ENCODE measurements around the gene TBC1D23.

DNA sequence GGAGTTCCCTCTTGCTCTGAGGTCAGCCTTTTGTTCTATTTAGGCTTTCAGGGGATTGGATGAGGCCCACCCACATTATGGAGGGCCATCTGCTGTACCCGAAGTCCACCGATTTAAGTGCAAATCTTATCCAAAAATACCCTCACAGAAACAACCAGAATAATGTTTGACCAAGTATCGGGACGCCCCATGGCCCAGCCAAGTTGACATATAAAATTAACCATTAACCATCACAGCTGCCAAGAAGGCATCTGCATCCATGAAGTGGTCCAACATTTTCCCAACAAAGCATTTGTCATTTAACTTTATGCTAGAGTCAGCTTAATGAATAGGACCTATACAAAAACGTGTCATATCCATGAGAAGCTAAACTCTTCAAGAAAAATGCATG, 46.2 kb upstream of the TBC1D23 start:
- TF ChIP-seq, protein P1, sequence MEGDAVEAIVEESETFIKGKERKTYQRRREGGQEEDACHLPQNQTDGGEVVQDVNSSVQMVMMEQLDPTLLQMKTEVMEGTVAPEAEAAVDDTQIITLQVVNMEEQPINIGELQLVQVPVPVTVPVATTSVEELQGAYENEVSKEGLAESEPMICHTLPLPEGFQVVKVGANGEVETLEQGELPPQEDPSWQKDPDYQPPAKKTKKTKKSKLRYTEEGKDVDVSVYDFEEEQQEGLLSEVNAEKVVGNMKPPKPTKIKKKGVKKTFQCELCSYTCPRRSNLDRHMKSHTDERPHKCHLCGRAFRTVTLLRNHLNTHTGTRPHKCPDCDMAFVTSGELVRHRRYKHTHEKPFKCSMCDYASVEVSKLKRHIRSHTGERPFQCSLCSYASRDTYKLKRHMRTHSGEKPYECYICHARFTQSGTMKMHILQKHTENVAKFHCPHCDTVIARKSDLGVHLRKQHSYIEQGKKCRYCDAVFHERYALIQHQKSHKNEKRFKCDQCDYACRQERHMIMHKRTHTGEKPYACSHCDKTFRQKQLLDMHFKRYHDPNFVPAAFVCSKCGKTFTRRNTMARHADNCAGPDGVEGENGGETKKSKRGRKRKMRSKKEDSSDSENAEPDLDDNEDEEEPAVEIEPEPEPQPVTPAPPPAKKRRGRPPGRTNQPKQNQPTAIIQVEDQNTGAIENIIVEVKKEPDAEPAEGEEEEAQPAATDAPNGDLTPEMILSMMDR (IDR thresholded peaks at IDR 0.05) = no peak
- TF ChIP-seq POLR2AphosphoS5 (IDR thresholded peaks at IDR 0.05; ENCODE audit: low read depth, low read length) (no peak), JUND (IDR thresholded peaks at IDR 0.05) (no peak), TEAD4 (IDR thresholded peaks at IDR 0.05; ENCODE audit: borderline replicate concordance, insufficient read depth) (no peak), RCOR1 (IDR thresholded peaks at IDR 0.05; ENCODE audit: low read length) (no peak), NFIC (IDR thresholded peaks at IDR 0.05; ENCODE audit: borderline replicate concordance) (no peak), SIN3A (IDR thresholded peaks at IDR 0.05; ENCODE audit: borderline replicate concordance, low read depth, low read length) (no peak), MXI1 (IDR thresholded peaks at IDR 0.05; ENCODE audit: low read depth, low read length) (no peak)
- TF ChIP-seq, protein P2, sequence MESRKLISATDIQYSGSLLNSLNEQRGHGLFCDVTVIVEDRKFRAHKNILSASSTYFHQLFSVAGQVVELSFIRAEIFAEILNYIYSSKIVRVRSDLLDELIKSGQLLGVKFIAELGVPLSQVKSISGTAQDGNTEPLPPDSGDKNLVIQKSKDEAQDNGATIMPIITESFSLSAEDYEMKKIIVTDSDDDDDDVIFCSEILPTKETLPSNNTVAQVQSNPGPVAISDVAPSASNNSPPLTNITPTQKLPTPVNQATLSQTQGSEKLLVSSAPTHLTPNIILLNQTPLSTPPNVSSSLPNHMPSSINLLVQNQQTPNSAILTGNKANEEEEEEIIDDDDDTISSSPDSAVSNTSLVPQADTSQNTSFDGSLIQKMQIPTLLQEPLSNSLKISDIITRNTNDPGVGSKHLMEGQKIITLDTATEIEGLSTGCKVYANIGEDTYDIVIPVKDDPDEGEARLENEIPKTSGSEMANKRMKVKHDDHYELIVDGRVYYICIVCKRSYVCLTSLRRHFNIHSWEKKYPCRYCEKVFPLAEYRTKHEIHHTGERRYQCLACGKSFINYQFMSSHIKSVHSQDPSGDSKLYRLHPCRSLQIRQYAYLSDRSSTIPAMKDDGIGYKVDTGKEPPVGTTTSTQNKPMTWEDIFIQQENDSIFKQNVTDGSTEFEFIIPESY (IDR thresholded peaks at IDR 0.05; ENCODE audit: borderline replicate concordance, low read depth) = no peak
- TF ChIP-seq, protein P3, sequence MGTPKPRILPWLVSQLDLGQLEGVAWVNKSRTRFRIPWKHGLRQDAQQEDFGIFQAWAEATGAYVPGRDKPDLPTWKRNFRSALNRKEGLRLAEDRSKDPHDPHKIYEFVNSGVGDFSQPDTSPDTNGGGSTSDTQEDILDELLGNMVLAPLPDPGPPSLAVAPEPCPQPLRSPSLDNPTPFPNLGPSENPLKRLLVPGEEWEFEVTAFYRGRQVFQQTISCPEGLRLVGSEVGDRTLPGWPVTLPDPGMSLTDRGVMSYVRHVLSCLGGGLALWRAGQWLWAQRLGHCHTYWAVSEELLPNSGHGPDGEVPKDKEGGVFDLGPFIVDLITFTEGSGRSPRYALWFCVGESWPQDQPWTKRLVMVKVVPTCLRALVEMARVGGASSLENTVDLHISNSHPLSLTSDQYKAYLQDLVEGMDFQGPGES (IDR thresholded peaks at IDR 0.05; ENCODE audit: low read depth, low read length) = no peak
